GM18861 (cell line): ENCODE results near the gene TBC1D16.

Experiments
- ATAC-seq: cut with Tn5 transposase; IDR thresholded peaks from one replicate; pipeline ENCODE4 v1.9.1; 2021; ENCODE audit not compliant: unreplicated experiment

TBC1D16 gene

DNA sequence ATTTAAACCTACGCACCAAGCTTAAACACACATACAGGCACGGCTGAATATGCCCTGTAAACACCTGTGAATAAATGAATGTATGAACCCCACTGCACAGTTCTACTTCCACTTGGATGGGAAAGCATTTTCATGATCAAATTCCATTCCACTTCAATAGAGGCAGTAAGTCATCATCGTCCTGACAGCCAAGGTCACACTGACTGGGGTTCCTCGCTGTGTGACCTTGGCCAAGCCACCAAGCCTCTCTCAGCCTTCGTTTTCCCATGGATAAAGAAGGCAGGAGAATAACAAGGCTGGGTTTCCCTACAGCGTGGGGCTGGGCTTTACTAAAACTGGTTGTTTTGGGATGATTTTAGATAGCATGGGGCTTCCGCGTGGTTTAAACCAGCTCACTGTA is 82.8 kb downstream of the TBC1D16 start:
- ATAC-seq: no peak

DNA sequence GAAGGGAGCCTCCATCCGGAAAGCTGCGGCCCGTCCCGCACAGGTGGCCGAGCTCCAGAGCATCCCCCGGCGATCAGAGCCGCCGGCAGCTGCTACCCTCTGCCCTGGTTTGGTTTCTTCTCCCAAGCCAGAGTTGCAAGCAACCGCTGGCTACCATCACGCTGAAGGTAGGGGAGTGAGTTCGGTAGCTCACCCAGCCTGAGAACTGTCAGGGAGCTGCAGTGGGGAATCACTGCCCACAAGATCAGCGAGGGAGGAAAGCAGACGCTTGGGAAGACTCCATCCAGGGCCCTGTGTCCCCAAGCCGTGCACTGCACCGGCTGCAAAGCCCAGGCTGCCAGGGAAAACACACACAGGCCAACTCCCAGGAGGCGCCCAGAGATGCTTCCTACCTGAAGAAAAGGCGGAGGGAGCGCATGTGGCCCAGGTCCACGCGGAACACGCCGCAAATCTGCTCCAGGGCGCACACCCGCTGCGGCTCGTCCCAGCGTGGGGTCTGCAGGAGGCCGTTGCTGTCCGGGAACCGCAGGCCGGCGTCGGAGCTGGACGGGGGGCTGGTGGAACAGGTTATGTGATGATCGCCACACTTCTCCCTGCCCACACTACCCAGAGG is 83.3 kb downstream of the TBC1D16 start:
- ATAC-seq: no peak

DNA sequence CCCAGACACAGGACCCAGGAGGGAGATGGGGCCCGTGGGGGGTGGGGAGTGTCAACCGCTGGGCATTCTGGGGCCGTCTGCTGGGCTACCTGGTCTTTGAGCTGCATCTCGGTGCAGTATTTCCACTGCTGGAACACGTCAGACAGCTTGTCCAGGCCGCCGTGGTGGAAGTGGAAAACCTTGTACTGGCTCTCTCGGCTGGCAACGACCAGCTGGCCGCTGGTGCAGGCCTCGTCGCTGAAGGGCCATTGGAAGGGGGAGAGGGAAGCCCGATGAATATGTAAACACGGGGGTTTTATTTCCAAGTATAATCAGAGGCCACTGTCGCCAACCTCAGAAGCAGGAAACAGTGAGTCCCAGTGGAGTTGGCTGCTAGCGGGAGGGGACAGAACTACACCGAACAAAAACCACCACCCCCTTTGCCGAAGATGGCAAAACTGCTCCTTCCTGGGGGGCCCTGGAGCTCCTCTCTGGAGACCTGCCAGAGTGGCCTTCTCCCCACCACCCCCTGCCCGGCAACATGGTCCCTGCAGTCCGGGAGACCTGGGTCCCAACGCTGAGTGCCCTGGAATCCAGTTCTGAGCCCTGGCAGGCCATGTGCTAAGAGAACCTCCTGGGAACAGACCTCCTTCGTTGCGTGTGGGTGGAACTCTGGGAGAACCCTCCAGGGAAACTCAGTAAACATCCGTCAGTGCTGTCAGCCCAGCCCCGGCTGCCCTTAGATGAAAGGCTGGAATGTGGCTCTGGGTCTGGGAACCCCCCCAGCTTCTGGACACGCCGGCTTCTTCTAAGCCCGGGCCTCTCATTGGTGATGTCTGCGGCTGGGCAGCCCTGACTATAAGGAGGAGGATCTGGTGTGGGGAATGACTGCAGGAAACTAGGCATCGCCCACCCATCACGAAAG is 84.1 kb downstream of the TBC1D16 start:
- no peak for ATAC-seq

DNA sequence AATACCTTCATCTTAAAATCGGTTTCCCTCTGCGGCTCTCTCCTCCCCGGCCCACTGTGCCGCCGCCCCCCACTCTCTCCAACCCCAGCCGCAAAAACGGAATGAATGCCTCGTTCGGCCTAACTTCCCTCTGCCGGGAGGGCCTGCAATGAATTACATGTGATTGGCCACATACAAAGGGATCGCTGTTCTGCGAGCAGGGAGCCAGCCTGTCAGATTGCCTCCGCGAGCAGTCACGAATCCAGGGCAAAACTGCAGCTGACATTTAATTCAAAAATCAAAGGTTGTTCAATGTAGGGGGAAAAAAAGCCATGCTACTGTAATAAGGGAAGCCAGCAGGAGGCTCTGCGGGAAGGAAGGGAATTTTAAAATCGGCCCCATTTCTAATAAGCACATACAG is 84.9 kb downstream of the TBC1D16 start:
- ATAC-seq: no peak

DNA sequence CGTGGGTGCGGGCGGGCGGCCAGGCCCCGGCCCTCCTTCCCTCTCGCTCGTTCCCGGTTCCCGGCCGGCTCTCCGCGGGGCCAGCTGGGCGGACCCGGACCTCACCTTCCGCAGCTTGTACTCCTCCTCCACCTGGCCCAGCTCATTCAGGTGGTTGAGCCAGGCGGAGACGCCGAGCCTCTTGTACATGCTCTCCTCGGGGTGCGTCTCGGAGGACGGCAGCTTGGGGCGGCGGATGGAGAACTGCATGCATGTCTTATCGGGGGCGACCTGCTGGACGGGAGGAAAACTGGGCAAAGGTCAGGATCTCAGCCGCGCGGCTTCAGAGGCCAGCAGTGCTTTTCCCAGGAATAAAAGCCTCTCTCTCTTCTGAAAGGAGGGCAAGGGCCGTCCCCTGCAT is 85.4 kb downstream of the TBC1D16 start:
- no peak for ATAC-seq

DNA sequence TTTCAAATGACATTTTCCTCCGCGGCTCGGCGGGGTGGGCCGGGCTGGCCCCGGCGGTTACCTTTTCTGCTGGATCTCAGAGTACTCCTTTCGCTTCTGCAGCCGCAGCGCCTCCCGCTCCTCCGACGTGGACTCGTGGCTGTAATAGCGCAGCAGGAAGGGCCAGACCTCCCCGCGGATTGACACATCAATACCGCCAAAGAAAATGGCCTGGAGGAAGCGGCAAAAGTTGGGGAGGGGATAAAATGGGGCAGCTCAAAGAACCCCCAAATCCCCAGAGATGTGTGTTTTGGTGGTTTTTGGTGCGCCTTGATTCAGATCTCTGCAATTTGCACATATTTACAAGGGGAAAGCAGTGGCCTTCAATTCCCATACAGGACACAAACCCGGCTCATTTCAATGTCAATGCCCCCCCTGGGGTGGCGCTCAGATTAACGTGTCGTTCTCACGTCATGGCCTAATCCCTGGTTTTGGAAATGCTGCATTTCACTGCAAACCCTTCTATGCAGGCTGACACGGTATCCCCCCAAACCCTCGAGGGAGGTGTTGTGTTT is 85.9 kb downstream of the TBC1D16 start:
- no peak for ATAC-seq

DNA sequence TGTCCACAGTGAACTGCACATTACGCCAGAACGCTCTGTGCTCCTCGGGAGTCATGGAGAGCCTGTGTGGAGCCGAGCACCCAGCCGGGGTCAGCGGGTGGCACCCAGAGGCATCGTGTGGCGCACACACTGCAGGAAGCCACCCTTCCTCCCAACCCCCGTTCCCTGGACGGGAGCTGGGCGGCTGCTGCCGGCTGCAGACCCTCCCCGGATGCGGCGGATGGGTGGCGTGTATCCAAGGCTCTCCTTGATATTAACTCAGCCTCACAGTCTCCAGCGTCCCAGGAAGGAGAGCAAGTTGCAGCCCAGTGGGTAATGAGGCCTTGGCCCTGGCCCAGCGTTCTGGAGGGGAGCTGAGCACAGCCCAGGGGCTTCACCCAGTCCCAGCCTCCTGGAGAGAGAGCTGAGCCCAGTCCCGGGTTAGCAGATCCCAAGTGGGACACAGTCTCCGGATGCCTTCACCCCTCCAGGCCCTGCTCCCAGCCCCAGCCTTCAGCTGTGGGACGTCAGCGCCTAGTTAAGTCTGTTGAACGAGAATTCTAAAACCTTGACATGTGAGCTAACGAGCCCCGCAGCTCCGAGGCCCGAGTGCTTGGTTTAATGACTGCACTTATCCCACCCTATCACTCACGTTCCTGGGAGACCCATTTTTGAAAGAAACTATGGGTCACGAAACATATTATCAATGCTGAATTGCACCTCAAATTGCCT is 86.6 kb downstream of the TBC1D16 start:
- ATAC-seq: no peak

DNA sequence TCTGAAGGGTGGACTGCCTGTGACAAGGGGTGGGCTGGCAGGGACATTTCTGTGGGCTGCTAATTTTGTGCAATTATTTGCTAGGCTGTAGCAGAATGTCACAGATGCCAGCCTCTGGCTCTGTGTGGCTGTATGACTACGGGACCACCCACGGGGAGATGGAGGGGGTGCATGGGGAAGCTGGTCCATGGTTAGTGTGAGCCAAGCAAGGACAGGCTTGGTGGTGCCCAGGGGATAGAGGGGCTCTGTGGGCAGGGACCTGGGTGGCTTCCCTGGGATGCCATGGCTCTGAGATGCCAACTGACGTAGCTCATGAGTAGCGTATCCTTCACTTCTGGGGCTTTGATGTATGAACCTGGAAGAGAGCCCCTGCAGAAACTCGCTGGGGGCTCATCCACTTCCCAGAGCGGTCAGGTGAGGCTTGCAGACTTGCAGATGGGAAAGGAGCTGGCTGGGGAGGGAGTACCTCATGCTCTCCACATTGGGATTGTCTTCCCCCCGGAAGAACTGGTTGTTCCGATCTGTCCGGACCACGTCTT is 87.2 kb downstream of the TBC1D16 start:
- no peak for ATAC-seq

DNA sequence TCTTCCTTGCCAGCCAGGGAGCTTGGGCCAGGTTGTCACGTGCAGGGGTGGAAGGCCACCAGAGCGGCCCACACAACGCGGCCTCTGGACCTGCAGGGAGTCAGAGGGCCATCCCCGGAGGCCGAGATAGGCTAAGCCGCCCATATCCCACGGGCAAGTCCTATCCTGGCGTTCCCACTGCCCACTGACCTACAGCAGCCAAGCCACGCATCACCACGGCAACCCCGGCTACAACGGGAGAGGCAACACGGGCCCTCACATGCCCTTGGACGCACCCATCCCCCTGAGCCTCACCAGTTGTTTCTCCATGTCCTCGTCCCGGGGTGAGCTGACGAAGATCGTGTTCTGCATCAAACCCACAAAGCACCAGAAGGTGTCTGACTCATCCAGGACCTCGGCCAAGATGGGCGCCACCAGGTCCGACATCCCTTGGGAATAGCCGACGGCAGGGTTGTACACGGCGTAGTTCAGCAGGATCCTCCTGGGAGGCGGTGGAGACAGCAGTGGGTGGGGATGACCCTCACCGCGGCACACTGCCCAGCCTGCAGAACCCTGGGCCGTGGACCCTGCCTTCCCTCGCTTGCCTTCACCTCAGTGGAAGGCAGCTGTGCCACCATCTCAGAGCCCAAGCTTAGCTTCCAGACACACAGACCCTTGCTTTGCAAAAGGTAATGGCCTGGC is 88.2 kb downstream of the TBC1D16 start:
- no peak for ATAC-seq

DNA sequence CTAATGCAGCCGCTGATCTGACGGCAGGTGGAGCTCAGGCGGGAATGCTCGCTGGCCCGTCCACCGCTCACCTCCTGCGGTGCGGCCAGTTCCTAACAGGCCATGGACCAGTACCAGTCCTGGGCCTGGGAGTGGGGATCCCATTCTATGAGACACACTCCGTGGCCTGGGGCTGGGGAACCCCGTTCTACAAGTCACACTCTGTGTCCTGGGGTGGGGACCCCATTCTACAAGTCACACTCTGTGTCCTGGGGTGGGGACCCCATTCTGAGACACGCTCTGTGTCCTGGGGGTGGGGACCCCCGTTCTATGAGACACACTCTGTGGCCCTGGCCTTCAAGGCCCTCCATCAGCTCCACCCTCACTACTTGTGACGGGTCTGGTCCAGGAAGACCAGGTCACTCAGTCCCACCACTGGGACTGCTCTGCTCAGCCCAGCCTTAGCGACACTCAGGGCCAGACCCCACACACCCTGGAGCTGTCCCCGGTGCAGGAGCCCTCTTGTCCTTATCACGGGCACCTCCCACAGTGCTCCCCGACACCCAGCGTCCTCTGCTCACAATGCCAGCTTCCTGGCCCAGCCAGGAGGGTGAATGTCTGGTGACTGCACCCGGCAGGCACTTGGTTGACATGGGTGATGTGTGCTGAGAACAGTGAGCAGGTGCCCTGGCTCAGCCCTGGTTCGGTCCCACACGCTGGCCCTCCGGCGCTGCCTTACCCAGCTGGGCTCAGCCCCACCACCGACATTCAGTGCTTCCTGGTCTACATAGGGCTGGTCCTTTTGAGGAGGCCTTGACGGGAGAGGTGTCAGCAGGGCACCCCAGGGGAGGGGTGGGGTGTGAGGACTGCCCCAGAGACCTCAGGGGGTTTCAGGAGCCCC is 89.1 kb downstream of the TBC1D16 start:
- no peak for ATAC-seq

DNA sequence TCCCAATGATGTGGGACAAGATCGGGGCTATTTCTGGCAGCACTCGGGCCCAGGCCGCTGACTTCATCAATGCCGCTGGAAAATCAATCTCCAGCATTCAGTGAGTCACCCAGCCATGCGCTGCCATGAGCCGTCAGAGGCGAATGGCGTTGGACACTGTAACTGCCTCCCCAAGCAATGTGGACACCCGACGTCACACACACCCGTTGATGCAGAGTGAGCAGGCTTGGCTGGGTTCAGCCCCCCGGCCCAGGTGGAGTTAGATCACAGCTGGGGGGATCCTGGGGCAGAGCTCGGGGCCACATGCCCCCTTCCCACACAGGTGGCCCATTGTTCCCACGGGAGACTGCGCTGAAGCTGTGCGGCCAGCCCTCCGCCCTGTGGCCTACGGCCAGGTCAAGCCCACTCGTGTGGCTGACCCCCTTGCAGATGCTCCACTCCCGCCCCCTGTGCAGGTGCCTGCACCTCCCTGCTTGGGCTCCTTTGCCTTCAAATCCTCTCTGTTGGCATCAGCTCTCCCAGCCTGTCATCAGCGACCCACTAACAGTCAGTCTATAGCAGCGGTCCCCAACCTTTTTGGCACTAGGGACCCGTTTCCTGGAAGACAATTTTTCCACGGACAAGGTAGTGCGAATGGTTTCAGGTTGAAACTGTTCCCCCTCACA is 89.9 kb downstream of the TBC1D16 start:
- no peak for ATAC-seq

DNA sequence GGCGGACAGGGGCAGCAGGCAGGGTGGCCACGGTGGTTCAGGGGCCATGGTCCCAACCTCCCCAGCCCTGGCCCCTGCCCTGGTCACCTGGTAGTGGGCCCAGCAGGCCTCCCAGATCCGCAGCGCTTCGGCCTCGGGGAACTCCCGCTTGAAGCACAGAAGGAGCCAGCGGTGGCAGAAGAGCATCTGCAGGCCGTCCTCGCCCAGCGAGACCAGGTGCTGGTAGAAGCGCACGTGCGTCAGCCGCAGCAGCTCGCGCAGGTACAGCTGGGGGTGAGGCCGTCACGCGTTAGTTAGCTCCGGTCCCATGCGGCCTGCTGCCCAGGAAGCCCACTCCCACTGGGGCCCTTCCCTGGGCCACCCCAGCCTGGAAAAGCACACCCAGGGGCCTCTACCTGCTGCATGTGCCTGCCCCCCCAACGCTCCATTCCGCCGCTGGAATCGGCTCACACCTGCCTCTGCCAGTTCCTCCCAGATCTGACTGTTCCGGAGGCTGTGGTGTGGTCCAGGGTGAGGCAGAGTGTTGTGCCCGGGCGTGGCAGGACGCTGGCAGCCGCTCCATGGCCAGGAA is 90.8 kb downstream of the TBC1D16 start:
- ATAC-seq: no peak

DNA sequence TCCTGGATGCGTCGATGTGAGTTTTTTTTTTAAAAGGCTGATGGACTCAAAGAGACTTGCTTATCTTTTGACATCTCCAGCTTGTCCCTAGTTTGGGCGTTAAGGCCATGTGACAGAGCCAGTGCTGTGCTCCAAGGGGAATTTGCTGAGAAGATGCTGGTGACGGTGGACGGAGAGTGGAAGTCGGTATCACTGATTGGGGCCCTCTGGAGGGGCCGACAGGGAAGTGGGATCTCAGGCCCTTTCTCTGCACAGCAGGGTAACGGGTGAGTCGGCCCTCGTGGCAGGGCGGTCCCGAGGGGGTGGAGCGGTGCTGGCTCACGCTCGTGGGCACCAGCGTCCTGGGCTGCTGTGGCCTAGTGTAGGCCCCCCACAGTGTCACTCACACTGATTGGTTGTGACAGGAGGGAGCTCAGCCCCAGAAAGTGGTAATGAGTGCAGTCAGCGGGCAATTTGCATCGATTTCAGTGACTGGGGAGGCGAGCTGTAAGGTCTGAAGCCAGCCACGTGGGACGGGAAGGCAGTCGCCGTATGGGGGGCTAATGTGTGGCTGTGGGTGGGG is 91.3 kb downstream of the TBC1D16 start:
- no peak for ATAC-seq

DNA sequence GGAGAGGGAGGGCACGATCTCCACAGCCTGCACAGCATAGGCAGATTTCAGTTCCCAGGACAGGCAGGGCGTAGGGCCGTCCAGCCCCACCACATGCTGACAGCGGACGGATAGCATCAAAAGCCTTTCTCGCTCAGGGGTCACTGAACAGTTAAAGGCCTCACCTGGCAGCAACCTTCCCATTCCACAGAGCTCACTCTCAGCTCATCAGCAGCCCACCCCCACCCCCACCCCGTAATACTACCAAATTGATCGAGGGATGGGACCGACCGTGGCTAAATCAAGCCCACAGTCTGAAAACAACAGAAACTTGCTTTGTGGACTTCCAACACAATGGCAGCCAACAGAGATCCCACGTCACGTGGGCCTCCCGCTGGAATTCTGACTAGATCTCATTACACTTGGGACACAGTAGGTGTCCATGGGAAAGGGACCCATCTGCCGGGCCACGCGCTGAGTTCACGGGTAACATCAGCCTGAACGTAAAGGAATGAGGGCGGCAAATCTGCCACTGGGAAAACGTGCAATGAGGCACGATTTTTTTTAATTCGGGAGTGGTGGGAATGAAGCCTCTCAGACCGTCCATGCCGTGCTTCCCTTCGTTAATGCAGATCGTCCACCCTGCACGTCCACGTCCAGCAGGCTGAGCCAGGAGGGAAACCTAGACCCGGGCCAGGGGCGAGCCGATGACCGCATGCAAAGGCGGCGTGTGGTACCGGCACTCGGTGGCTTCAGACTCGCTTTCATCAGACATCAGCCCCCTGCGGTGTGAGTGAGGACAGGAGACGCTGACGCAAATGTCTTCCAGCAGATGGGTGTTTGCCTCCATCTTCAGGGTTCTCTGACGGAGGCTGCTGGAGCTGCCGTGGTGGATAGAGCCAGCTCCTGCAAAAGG is 92.1 kb downstream of the TBC1D16 start:
- ATAC-seq: no peak

DNA sequence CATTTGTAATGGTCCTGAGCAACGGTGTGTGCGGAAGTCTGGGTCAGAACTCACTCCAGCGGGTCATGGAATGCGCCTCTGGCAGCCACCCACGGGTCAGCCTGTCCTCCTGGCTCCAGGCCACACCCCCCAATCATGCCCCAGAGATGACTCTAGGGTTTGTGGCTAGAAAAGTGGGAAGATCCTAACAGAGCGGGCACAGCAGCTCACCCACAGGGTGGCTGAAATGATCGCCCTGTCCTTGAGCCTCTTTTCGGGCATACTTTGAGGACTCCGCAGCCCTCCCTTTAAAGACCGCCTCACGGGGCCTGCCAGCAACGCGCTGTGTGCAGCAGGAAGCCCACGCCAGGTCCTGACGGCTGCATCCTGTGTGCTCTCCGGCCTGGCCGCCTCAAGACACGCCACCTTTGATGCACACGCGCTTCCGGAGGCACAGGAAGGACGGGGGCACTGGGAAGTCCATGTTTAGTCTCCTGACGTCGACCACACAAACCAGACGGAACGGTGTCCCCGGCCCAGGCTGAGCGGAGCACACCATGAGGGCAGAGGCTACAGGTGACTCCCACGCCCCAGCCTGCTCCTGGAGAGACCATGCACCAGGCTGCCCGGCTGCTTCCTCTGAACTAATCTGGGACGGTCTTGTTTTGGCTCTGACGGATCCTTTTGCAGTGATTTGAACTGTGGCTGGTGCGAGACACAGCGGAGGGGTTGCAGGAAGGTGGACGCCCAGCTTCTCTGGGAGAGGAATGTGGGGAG is 92.9 kb downstream of the TBC1D16 start:
- no peak for ATAC-seq

DNA sequence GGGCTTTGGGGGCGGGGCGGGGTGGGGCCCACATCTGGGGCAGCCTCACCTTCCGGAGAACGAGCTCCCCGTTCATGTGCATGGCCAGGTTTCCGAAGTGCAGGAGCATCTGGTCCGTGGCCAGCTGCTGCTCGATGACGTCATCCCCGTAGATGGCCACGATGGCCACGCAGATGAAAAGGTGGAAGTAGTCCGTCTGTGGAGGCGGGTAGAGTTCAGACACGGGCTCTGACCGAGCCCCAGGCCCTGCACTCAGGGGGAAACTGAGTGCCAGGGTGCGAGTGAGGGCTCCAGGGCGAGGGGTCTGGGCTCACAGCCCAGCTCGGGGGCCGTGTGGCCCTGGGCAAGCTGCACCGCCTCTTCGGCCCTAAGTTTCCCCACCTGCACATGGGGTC is 93.7 kb downstream of the TBC1D16 start:
- ATAC-seq: no peak
